Retina (tissue), 1 donor: ENCODE data around the gene CST7.
A peak's percentile ranks its signal among the peaks of the same experiment; 100 is the strongest.

Source experiments
- DNase-seq: peaks from one replicate; pipeline ENCODE4 v3.0.0-alpha.2; 2016

Gene CST7

GRCh38 chr20:24950836-24951525, 1.9 kb downstream of the CST7 start:
- DNase-seq = no peak

- no peak for DNase-seq
These were observed 2.5 kb downstream of the CST7 start for GRCh38 chr20:24951536-24952083.

GRCh38 chr20:24952376-24953208, 3.5 kb downstream of the CST7 start:
- no peak for DNase-seq

GRCh38 chr20:24953209-24953575, 4.1 kb downstream of the CST7 start:
- no peak for DNase-seq

- no peak for DNase-seq
These were observed 4.6 kb downstream of the CST7 start for GRCh38 chr20:24953621-24954133.

GRCh38 chr20:24954151-24954550, 5.1 kb downstream of the CST7 start:
- no peak for DNase-seq

GRCh38 chr20:24954566-24954965, 5.5 kb downstream of the CST7 start:
- DNase-seq = no peak

- no peak for DNase-seq
These were observed 6.0 kb downstream of the CST7 start for GRCh38 chr20:24955045-24955444.

GRCh38 chr20:24956001-24956841, 7.2 kb downstream of the CST7 start:
- no peak for DNase-seq

- peak; percentile 22 for DNase-seq
These were observed 8.4 kb downstream of the CST7 start for GRCh38 chr20:24957326-24958016.

- no peak for DNase-seq
These were observed 9.7 kb downstream of the CST7 start for GRCh38 chr20:24958506-24959385.

GRCh38 chr20:24959591-24960301, 10.7 kb downstream of the CST7 start:
- no peak for DNase-seq

- DNase-seq = no peak
These were observed 11.3 kb downstream of the CST7 start for GRCh38 chr20:24960302-24960801.

GRCh38 chr20:24960861-24961260, 11.8 kb downstream of the CST7 start:
- no peak for DNase-seq

- no peak for DNase-seq
These were observed 12.5 kb downstream of the CST7 start for GRCh38 chr20:24961384-24962181.

GRCh38 chr20:24962182-24962492, 13.1 kb downstream of the CST7 start:
- no peak for DNase-seq

- DNase-seq = no peak
These were observed 13.4 kb downstream of the CST7 start for GRCh38 chr20:24962510-24962909.

- DNase-seq = no peak
These were observed 14.8 kb downstream of the CST7 start for GRCh38 chr20:24963672-24964505.

- no peak for DNase-seq
These were observed 15.4 kb downstream of the CST7 start for GRCh38 chr20:24964506-24964840.
